IPS-20b (cell line): ENCODE results near the gene DDX24.

Source experiments
- H3K27ac ChIP-seq: one replicate; pipeline ENCODE4 v1.5.1; 2013; ENCODE audit warnings: low read length
- H3K27me3 ChIP-seq: 2 replicates; pipeline ENCODE4 v1.6.1; 2013; ENCODE audit warnings: mild to moderate bottlenecking, low read length, inconsistent platforms; ENCODE audit not compliant: insufficient read depth
- H3K36me3 ChIP-seq: 2 replicates; pipeline ENCODE4 v1.6.1; 2013; ENCODE audit warnings: low read depth, mild to moderate bottlenecking, inconsistent platforms, low read length, moderate library complexity; ENCODE audit not compliant: insufficient read depth
- H3K4me1 ChIP-seq: 2 replicates; pipeline ENCODE4 v1.6.1; 2013; ENCODE audit warnings: mild to moderate bottlenecking, control low read depth, inconsistent platforms, low read length, moderate library complexity; ENCODE audit not compliant: insufficient read depth
- H3K4me3 ChIP-seq: 2 replicates; pipeline ENCODE4 v1.5.1; 2013; ENCODE audit warnings: mild to moderate bottlenecking, low read length, inconsistent platforms
- H3K9ac ChIP-seq: 2 replicates; pipeline ENCODE4 v1.6.1; 2013; ENCODE audit warnings: low read depth, mild to moderate bottlenecking, inconsistent platforms, low read length, moderate library complexity
- H3K9me3 ChIP-seq: 2 replicates; pipeline ENCODE4 v1.6.1; 2013; ENCODE audit warnings: mild to moderate bottlenecking, low read depth, low read length, inconsistent platforms; ENCODE audit not compliant: insufficient read depth

The DDX24 gene

DNA sequence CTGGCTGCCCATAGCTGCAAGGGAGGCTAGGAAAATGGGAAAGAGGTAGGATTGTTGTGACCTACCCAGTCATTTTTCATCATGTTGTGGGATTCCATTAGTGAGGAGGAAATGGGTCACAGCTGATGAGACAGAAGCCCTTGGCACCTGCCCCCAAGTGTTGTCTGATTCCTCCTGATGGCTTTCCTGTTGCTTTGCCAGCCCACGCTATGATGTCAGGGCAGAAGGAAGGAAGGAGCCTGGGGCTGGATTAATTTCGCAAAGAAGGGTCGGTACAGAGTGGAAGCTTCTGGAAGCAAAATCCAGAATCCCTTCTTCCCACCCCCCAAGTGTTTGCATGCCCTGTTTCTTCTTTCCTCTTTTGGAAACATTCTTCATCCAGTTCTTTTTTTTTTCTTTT, 46.1 kb downstream of the DDX24 start:
- Histone ChIP-seq H3K27ac (no peak overlapping the region), H3K9ac (no peak overlapping the region), H3K27me3 (no peaks in the 10 kb centered on the region), H3K4me1 (0 out of 2 replicates have a peak, but pooled peaks cover 2% of the 10 kb centered on the region), H3K4me3 (no peak overlapping the region), H3K9me3 (no peaks in the 10 kb centered on the region), H3K36me3 (no peaks in the 10 kb centered on the region)

- Histone ChIP-seq H3K36me3 (no peaks in the 10 kb centered on the region), H3K9ac (no peak overlapping the region), H3K27me3 (peaks cover 2% of the 10 kb centered on the region; the same call in 1 of the 2 replicates), H3K4me3 (no peak overlapping the region), H3K4me1 (0 out of 2 replicates have a peak, but pooled peaks cover 2% of the 10 kb centered on the region), H3K9me3 (no peaks in the 10 kb centered on the region), H3K27ac (no peak overlapping the region)
Observed at GRCh38 chr14:94031883-94032279, 49.1 kb downstream of the DDX24 start.

DNA sequence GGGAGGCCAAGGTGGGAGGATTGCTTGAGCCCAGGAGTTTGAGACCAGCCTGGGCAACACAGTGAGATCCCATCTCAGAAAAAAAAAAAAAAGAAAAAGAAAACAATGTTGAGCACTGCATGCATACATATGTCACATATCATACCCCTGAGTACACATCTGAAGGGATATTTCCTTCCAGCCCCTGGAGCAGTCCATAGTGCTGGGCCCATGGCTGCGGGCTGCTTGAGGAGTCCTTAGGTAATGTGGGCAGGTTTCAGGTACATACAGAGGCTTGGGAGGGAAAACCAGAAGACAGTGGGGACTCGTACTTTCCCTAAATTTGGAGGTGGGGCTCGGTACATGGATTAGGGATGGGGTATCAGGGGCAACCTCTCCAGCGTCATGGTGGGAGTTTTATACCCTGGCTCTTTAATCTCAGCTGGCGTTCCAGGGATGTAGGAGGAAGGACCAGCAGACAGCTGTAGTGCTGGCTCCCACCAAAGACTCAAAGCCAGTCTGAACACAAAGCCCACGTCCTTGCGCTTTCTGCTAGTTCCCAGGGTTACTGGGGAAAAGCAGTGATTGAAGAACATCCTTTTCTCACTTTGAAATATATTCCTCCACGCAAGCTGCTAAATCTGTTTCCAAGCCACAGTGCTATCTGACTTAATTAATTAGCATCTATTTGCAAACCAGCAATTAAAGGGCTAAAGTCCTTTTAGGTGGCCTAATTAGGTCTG, 49.7 kb downstream of the DDX24 start:
- Histone ChIP-seq H3K9me3 (no peaks in the 10 kb centered on the region), H3K4me1 (0 out of 2 replicates have a peak, but pooled peaks cover 2% of the 10 kb centered on the region), H3K4me3 (no peak overlapping the region), H3K27ac (no peak overlapping the region), H3K9ac (no peak overlapping the region), H3K27me3 (peaks cover 4% of the 10 kb centered on the region; the same call in 1 of the 2 replicates), H3K36me3 (no peaks in the 10 kb centered on the region)

DNA sequence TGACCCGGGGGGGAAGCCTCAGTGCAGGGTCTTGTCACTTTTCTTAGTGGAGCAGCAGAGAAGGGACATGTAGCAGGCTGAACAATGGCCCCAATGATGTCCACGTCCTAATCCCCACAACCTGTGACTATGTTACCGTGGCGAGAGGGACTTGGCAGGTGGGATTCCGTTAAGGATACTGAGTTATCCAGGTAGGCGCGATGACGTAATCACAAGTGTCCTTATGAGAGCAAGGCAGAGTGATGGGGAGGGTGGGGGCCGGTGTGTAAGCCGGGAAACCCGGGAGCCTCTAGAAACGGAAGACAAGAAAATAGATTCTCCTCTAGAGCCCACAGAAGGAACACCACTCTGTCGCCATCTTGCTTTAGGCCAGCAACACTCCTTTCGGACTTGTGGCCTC, 50.4 kb downstream of the DDX24 start:
- H3K9me3 ChIP-seq, result no peaks in the 10 kb centered on the region
- no peak overlapping the region for H3K4me3 ChIP-seq
- no peak overlapping the region for H3K9ac ChIP-seq
- no peaks in the 10 kb centered on the region for H3K4me1 ChIP-seq
- no peak overlapping the region for H3K27ac ChIP-seq
- H3K36me3 ChIP-seq, result no peaks in the 10 kb centered on the region
- peaks cover 4% of the 10 kb centered on the region; the same call in 1 of the 2 replicates for H3K27me3 ChIP-seq

DNA sequence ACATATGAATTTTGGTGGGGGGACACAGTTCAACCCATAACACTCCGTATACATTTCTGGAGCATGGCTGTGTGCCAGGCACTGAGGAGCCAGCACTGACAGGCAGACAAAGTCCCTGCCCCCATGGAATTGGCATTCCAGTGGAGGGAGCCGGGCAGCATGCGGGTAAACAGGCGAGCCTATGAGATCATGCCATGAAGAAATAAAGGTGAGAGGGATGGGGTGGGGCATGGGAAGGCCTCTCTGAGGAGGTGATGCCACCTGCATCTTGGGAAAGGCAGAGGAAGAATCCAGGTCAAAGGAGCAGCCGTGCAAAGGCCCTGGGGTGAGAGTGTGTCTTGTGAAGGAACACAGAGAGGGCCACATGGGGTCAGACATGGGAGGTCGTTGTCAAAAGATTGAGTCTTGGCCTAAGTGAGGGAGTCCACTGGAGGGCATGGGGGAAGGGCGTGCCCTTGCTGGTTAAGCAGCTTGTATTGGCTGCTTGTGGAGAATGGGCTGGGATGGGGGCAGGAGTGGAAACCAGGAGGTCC, 51.3 kb downstream of the DDX24 start:
- Histone ChIP-seq H3K4me1 (no peaks in the 10 kb centered on the region), H3K27ac (no peak overlapping the region), H3K27me3 (peaks cover 4% of the 10 kb centered on the region; the same call in 1 of the 2 replicates), H3K9me3 (no peaks in the 10 kb centered on the region), H3K9ac (no peak overlapping the region), H3K36me3 (no peaks in the 10 kb centered on the region), H3K4me3 (no peak overlapping the region)

- Histone ChIP-seq H3K27me3 (peaks cover 4% of the 10 kb centered on the region; the same call in 1 of the 2 replicates), H3K4me3 (no peak overlapping the region), H3K27ac (no peak overlapping the region), H3K4me1 (no peaks in the 10 kb centered on the region), H3K36me3 (no peaks in the 10 kb centered on the region), H3K9me3 (no peaks in the 10 kb centered on the region), H3K9ac (no peak overlapping the region)
Observed at GRCh38 chr14:94029265-94029664, 51.7 kb downstream of the DDX24 start.

DNA sequence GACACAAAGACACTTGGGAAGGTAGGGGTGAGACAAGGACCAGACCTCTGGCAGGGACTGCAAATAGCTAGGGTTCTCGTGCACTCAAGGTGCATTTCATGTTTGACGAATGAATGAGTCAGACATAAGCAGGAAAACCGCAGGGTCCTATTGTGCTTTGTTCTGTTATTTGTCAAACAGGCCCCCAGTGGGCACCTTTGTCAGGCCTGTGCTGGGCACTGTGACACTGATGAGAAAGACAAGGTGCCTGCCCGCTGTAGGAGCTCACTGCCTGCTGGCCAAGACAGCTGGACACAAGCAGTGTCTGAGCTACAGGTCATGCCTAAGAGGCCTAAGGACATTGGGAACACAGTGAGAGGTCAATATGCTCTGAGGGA, 52.6 kb downstream of the DDX24 start:
- Histone ChIP-seq H3K36me3 (no peaks in the 10 kb centered on the region), H3K4me1 (no peaks in the 10 kb centered on the region), H3K27me3 (peaks cover 4% of the 10 kb centered on the region; the same call in 1 of the 2 replicates), H3K9ac (no peak overlapping the region), H3K4me3 (no peak overlapping the region), H3K9me3 (no peaks in the 10 kb centered on the region), H3K27ac (no peak overlapping the region)

DNA sequence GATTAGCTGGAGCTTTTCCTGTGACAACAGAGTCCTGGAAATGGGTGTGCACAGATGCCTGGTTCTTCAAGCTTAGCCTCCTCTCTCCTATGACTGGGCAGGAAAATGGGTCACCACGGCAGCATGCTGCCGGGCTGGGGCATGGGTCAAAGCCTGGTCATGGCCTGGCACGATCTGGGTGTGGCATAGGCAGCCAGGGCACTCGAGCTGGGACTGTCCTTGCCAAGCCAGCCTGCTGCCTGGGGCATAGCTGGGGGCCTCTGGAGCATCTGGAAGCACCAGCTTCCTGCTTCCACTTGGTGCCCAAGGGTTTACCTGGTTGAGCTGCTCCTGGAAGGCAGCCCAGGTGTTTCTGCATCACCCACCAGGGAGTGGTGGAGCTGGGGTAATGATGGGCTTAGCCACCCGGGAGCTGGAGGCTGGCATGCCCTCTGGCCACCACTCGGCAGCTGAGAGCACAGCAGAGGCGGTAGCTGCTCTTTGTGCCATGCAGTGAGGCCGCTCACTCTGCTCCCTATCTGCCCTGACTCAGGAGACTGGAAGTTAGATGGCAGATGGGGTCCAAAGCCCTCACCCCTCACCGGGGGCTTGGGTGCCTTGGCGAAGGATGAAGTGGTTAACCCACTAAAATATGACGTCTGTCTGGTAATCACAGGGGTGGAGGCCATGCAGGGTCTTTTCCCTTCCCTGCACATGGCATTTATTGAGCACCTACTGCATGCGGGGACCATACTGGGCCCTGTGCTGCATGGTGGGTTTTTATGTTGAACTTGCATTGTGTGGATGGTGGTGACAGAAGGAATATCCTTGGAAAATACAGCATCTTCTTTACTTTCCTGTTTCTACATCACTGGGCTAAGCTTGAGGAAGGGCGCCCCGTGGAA, 53.2 kb downstream of the DDX24 start:
- Histone ChIP-seq H3K9me3 (no peaks in the 10 kb centered on the region), H3K9ac (no peak overlapping the region), H3K27ac (no peak overlapping the region), H3K27me3 (peaks cover 4% of the 10 kb centered on the region; the same call in 1 of the 2 replicates), H3K4me3 (no peak overlapping the region), H3K4me1 (peaks cover 3% of the 10 kb centered on the region; the same call in 1 of the 2 replicates), H3K36me3 (no peaks in the 10 kb centered on the region)

- Histone ChIP-seq H3K27me3 (peaks cover 4% of the 10 kb centered on the region; the same call in 1 of the 2 replicates), H3K9me3 (no peaks in the 10 kb centered on the region), H3K36me3 (no peaks in the 10 kb centered on the region), H3K4me3 (peak overlapping the region; percentile 67), H3K4me1 (peaks cover 10% of the 10 kb centered on the region), H3K9ac (peak overlapping the region; percentile 56; the same call in 1 of the 2 replicates), H3K27ac (no peak overlapping the region)
Observed at GRCh38 chr14:94026889-94027469, 54.0 kb downstream of the DDX24 start.

- Histone ChIP-seq H3K36me3 (no peaks in the 10 kb centered on the region), H3K4me1 (peaks cover 17% of the 10 kb centered on the region), H3K4me3 (peak within 1 kb of the TSS; percentile 67), H3K9ac (peak within 1 kb of the TSS; percentile 56; the same call in 1 of the 2 replicates), H3K27ac (no peak within 1 kb of the TSS), H3K27me3 (peaks cover 4% of the 10 kb centered on the region; the same call in 1 of the 2 replicates), H3K9me3 (no peaks in the 10 kb centered on the region)
Observed at GRCh38 chr14:94026173-94026888, 54.7 kb downstream of the DDX24 start, which contains the start of gene OTUB2. Gene OTUB2 (plus strand): TSS chr14:94026340. CDS start chr14:94026538, 198 bp downstream.

DNA sequence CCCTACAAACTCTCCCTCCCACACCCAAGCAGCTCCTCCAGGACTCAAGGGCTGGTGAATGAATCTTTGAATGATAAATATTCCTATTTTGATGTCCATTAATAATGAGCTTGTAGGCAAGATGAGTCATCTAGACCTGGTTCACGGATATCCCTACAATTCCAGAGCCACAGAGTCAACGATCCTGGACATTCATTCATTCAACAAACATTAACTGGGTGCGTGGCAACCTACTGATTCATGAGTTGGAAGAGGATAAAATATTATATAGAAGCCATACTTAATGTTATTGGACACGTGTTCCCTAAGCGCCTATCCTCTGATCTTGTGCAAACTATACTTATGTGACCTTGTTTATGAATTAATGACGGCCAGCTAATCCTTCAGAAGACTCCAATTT, 55.3 kb downstream of the DDX24 start:
- H3K9ac ChIP-seq, result no peak overlapping the region
- no peak overlapping the region for H3K27ac ChIP-seq
- peaks cover 17% of the 10 kb centered on the region for H3K4me1 ChIP-seq
- H3K27me3 ChIP-seq, result peaks cover 4% of the 10 kb centered on the region; the same call in 1 of the 2 replicates
- H3K36me3 ChIP-seq, result no peaks in the 10 kb centered on the region
- peak overlapping the region; percentile 67 for H3K4me3 ChIP-seq
- no peaks in the 10 kb centered on the region for H3K9me3 ChIP-seq
